Uterus (tissue), 4 donors: Measurements from ENCODE around the gene MED16. TPM values are rescaled to one million over a fixed set of nuclear protein-coding genes. Genes with fewer than 3 reads are reported as not detected.

Source experiments
- DNase-seq, 2 donors: peaks; one replicate each; pipeline ENCODE4 v3.0.0-alpha.2; 2019 to 2020
- H3K27ac ChIP-seq, 2 donors: fragments of 200-600 bp; sonication (generic); 1 replicate in 1 of 2; 2 replicates in 1 of 2; pipeline ENCODE4 v1.5.1; 2016 to 2018
- H3K27me3 ChIP-seq, 2 donors: fragments of 200-600 bp; sonication (generic); one replicate each; pipeline ENCODE4 v1.5.1; 2018 to 2019; ENCODE audit warnings: control low read depth in 1 of 2
- H3K36me3 ChIP-seq, 2 donors: fragments of 200-600 bp; sonication (generic); one replicate each; pipeline ENCODE4 v1.5.1; 2019; ENCODE audit warnings: control low read depth in 1 of 2
- H3K4me1 ChIP-seq, 2 donors: fragments of 200-600 bp; sonication (generic); one replicate each; pipeline ENCODE4 v1.5.1; 2018 to 2019; ENCODE audit warnings: control low read depth in 1 of 2
- H3K4me3 ChIP-seq, 2 donors: fragments of 200-600 bp; sonication (generic); 1 replicate in 1 of 2; 2 replicates in 1 of 2; pipeline ENCODE4 v1.5.1; 2018 to 2019; ENCODE audit warnings: mild to moderate bottlenecking in 1 of 2
- H3K9me3 ChIP-seq, 2 donors: fragments of 200-600 bp; sonication (generic); one replicate each; pipeline ENCODE4 v1.5.1; 2019; ENCODE audit warnings: control low read depth in 1 of 2
- POLR2A ChIP-seq, 2 donors: fragments of 450-650 bp; IDR thresholded peaks; one replicate each; pipeline ENCODE4 v1.6.1; 2016; ENCODE audit warnings: antibody characterized with exemption in 2 of 2, mild to moderate bottlenecking in 1 of 2, moderate library complexity in 1 of 2
- intact Hi-C: fragments of 100-400 bp; cut with DNase I; formaldehyde crosslinking; loops from one replicate; pipeline ENCODE4 v1.15.1; 2023; ENCODE audit warnings: low total_unique reads
- total RNA-seq, 4 donors: library from RNA; depleted of rRNA in 3 of 4; stranded (reverse); fragments of >200 nt in 3 of 4; gene quantifications; one replicate each; pipeline versions ENCODE4 v1.1.0 to v1.2.4, GENCODE V29; 2014 to 2023
- TF ChIP-seq, protein P1 (sequence below), 4 experiments: fragments of 200-600 bp in 2 of 4; fragments of 450-650 bp in 2 of 4; sonication (generic) in 2 of 4; IDR thresholded peaks; one replicate each; pipeline ENCODE4 v1.5.1; 2016 to 2019; ENCODE audit warnings: antibody characterized with exemption in 4 of 4, mild to moderate bottlenecking in 2 of 4, moderate library complexity in 1 of 4
- donor health status: DM: yes; HTN: yes; CAD: no.

The MED16 gene
- total RNA-seq, 4 donors from 2014 or later: 12.0 to 69.1 (median 43.1) TPM

DNA sequence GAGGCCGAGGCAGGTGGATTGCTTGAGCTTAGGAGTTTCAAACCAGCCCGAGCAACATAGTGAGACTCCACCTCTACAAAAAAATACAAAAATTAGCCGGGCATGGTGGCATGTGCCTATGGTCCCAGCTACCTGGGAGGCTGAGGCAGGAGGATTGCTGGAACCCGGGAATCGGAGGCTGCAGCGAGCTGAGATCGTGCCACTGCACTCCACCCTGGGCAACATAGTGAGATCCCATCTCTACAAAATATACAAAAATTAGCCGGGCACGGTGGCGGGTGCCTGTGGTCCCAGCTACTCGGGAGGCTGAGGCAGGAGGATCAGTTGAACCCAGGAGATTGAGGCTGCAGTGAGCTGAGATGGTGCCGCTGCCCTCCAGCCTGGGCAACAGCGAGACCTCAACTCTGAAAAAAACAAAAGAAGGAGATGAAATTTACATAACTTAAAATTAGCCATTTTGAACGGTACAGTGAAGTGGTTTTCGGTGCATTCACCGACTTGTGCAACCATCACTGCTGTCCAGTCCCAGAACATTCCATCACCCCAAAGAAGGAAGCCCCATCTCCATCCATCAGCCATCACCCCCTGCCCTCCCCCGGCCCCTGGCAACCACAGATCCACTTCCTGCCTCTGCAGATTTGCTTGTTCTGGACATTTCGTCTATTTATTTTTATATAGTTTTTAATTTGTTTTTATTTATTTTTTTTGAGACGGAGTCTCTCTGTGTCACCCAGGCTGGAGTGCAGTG, 66.9 kb downstream of the MED16 start:
- Histone ChIP-seq H3K4me1 (peaks cover 0 to 14% of the 10 kb centered on the region in 2 donors), H3K36me3 (no peaks in the 10 kb centered on the region), H3K27me3 (peaks cover 11 to 12% of the 10 kb centered on the region in 2 donors), H3K9me3 (no peaks in the 10 kb centered on the region), H3K27ac (no peak overlapping the region), H3K4me3 (no peak overlapping the region)
- no peak for DNase-seq
- TF ChIP-seq POLR2A (IDR thresholded peaks at IDR 0.05): no peak
- TF ChIP-seq, protein P1, sequence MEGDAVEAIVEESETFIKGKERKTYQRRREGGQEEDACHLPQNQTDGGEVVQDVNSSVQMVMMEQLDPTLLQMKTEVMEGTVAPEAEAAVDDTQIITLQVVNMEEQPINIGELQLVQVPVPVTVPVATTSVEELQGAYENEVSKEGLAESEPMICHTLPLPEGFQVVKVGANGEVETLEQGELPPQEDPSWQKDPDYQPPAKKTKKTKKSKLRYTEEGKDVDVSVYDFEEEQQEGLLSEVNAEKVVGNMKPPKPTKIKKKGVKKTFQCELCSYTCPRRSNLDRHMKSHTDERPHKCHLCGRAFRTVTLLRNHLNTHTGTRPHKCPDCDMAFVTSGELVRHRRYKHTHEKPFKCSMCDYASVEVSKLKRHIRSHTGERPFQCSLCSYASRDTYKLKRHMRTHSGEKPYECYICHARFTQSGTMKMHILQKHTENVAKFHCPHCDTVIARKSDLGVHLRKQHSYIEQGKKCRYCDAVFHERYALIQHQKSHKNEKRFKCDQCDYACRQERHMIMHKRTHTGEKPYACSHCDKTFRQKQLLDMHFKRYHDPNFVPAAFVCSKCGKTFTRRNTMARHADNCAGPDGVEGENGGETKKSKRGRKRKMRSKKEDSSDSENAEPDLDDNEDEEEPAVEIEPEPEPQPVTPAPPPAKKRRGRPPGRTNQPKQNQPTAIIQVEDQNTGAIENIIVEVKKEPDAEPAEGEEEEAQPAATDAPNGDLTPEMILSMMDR (IDR thresholded peaks at IDR 0.05): no peak
- intact Hi-C loops: no loop called here

DNA sequence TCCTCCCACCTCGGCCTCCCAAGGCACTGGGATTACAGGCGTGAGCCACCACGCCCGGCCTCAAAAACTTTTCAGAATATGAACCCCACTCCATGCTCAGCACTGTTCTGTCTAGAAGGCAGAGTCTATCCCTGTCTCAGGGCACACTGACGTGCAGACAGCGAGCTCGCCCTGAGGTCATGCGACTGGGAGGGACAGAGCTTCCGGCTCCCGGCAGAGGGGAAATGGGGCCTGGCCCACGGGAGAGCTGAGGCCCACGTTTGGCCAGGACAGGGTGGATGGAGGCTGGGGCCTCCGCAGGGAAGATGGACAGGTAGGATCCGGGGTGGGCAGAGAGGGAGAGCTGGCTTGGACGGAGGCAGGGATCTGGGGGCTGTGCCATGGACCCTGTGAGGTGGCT, 68.1 kb downstream of the MED16 start:
- no peaks in the 10 kb centered on the region for H3K36me3 ChIP-seq
- H3K4me3 ChIP-seq: no peak overlapping the region
- peaks cover 0 to 14% of the 10 kb centered on the region in 2 donors for H3K4me1 ChIP-seq
- DNase-seq: no peak
- no peaks in the 10 kb centered on the region for H3K9me3 ChIP-seq
- TF ChIP-seq, protein P1 (IDR thresholded peaks at IDR 0.05): no peak
- TF ChIP-seq POLR2A (IDR thresholded peaks at IDR 0.05): no peak
- H3K27me3 ChIP-seq: peaks cover 5 to 11% of the 10 kb centered on the region in 2 donors
- H3K27ac ChIP-seq: no peak overlapping the region
- intact Hi-C loops: no loop called here

DNA sequence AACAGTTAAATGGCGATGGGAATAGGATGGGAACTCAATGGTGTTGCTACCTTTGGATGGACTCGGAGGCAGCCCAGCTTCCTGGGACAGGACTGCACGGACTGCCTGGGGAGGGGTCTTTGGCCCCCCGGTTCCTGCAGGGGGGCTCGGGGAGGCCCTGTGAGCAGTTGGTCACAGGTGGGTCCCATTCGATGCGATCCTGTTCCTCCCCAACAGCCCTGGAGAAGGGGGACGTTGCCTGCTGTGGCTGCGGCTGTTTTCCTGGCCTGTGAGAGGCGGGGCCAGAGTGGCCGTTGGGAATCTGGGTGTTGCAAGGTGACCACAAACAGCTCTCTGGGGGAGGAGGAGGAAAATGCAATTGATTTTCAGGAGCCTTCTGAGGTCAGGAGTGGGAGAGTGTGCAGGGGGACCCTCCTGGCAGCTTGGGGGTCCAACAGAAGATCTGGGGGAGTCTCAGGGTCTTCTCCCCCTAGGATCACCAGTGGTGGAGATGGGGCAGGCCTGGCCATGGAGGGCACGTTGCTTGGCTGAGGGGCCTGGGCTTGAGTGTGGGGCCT, 69.3 kb downstream of the MED16 start:
- H3K36me3 ChIP-seq: no peaks in the 10 kb centered on the region
- H3K27me3 ChIP-seq: peaks cover 5 to 11% of the 10 kb centered on the region in 2 donors
- intact Hi-C loops: no loop called here
- H3K27ac ChIP-seq: no peak overlapping the region
- TF ChIP-seq, protein P1 (IDR thresholded peaks at IDR 0.05): no peak
- no peak for TF ChIP-seq POLR2A (IDR thresholded peaks at IDR 0.05)
- no peak overlapping the region for H3K4me3 ChIP-seq
- peaks cover 0 to 14% of the 10 kb centered on the region in 2 donors for H3K4me1 ChIP-seq
- DNase-seq: no peak
- H3K9me3 ChIP-seq: no peaks in the 10 kb centered on the region

DNA sequence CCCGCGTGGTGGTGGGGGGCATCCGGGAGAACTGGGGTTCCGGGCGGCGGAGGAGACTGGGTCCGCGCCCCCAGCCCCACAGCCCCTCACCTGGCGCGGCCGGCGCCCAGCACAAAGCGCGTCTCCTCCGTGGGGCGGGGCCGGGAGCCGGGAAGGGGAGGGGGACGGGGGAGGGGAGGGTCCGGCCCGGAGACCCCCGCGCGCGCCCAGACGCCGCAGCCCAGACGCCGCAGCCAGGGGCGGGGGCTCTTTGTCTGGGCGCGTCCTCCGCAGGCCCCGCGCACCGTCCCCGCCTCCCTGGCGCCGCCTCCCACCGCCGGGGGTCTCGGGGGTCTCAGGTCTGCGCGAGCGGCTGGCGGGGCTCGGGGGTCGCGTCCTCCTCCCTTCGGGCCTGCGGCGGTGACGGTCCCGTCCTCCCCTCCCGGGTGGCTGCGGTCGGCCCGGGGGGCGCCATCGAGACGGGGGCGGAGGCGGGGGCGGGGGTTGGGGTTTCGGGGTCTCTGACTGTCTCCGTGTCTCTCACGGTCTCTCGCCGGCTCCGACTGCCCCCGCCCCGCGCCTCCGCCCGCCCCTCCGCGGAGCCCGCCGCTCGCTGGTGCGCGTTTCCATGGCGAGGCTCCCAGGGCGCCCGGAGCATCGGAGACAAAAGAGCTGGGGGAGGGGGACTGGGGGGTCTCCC, 71.0 kb downstream of the MED16 start, which contains the start of gene PLPPR3:
TSS of gene PLPPR3 (minus strand) at position 131 of the 679 bp plus-strand sequence. CDS start 396 bp downstream, outside the sequence.
- Histone ChIP-seq H3K27me3 (peaks cover 5 to 11% of the 10 kb centered on the region in 2 donors), H3K9me3 (no peaks in the 10 kb centered on the region), H3K27ac (no peak within 1 kb of the TSS), H3K4me3 (peak within 1 kb of the TSS in 1 of 2 donors; percentile 19), H3K4me1 (peaks cover 0 to 14% of the 10 kb centered on the region in 2 donors), H3K36me3 (no peaks in the 10 kb centered on the region)
- TF ChIP-seq POLR2A (IDR thresholded peaks at IDR 0.05): no peak
- TF ChIP-seq, protein P1 (IDR thresholded peaks at IDR 0.05): no peak
- DNase-seq: no peak
- intact Hi-C loops: no loop called here
